A673 (cell line): ENCODE measurements around the gene MYOG. TPM values are rescaled to one million over a fixed set of nuclear protein-coding genes. Genes with fewer than 3 reads are reported as not detected.

ENCODE experiments used
- BruUV-seq: library from RNA; stranded (reverse); fragments of 400-500 nt; replicated peaks from 2 replicates; lab custom pipeline; 2021; lab: Mats Ljungman, UMichigan
- CTCF ChIA-PET: fragments of 300-600 bp; sonication (Branson Sonifier 250); formaldehyde crosslinking; loops from one replicate; lab custom pipeline; 2022; ENCODE audit warnings: antibody characterized with exemption; lab: Charles Lee
- POLR2A ChIA-PET: fragments of 300-600 bp; sonication (Branson Sonifier 250); formaldehyde crosslinking; loops from one replicate; lab custom pipeline; 2022; ENCODE audit warnings: antibody characterized with exemption; ENCODE audit not compliant: low non-redundant PET; lab: Charles Lee
- DNase-seq: peaks from one replicate; pipeline ENCODE4 v3.0.0-alpha.2; 2015; ENCODE audit warnings: low spot score
- H3K27ac ChIP-seq: fragments of 200-600 bp; sonication (generic); 2 replicates; pipeline ENCODE4 v1.5.1; 2016; ENCODE audit warnings: mixed run types, low read depth, mild to moderate bottlenecking, mixed read lengths, antibody characterized with exemption, low read length; ENCODE audit not compliant: poor library complexity, severe bottlenecking
- H3K27me3 ChIP-seq: fragments of 200-600 bp; sonication (generic); replicated peaks from 2 replicates; pipeline ENCODE4 v1.6.1; 2017; ENCODE audit warnings: mixed run types, low read depth, mild to moderate bottlenecking, mixed read lengths, antibody characterized with exemption, low read length; ENCODE audit not compliant: insufficient read depth, poor library complexity
- H3K36me3 ChIP-seq: fragments of 200-600 bp; sonication (generic); 2 replicates; pipeline ENCODE4 v1.6.1; 2016; ENCODE audit warnings: mixed run types, mild to moderate bottlenecking, mixed read lengths, antibody characterized with exemption, low read length; ENCODE audit not compliant: insufficient read depth, poor library complexity, severe bottlenecking
- H3K4me1 ChIP-seq: fragments of 200-600 bp; sonication (generic); 2 replicates; pipeline ENCODE4 v1.6.1; 2017; ENCODE audit warnings: mixed run types, mild to moderate bottlenecking, mixed read lengths, antibody characterized with exemption, low read length; ENCODE audit not compliant: insufficient read depth, poor library complexity, severe bottlenecking
- H3K4me3 ChIP-seq: fragments of 200-600 bp; sonication (generic); 2 replicates; pipeline ENCODE4 v1.5.1; 2016; ENCODE audit warnings: low read depth, mixed run types, mild to moderate bottlenecking, mixed read lengths, low read length; ENCODE audit not compliant: poor library complexity, severe bottlenecking
- H3K9me3 ChIP-seq: fragments of 200-600 bp; sonication (generic); 2 replicates; pipeline ENCODE4 v1.6.1; 2016; ENCODE audit warnings: mixed run types, low read depth, mild to moderate bottlenecking, mixed read lengths, antibody characterized with exemption, low read length; ENCODE audit not compliant: poor library complexity, severe bottlenecking
- EZH2 ChIP-seq: fragments of 200-600 bp; sonication (generic); IDR thresholded peaks from 2 replicates; pipeline ENCODE4 v1.6.1; 2017; ENCODE audit warnings: borderline replicate concordance, low read depth, mild to moderate bottlenecking, mixed read lengths, antibody characterized with exemption, low read length; ENCODE audit not compliant: poor library complexity, severe bottlenecking
- intact Hi-C: fragments of 100-400 bp; cut with micrococcal nuclease; formaldehyde crosslinking; loops from one replicate; pipeline ENCODE4 v1.10.0; 2022; ENCODE audit not compliant: unreplicated experiment
- total RNA-seq: library from RNA; stranded (reverse); gene quantifications from 2 replicates; pipeline ENCODE4 v1.2.3, GENCODE V29; 2021
- TF ChIP-seq, protein P1 (sequence below): fragments of 300-800, 200-600 bp; sonication (generic); conservative IDR thresholded peaks from 2 replicates; pipeline ENCODE4 v1.5.1; 2017; ENCODE audit warnings: low read depth, mild to moderate bottlenecking, antibody characterized with exemption, low read length, moderate library complexity, mixed read lengths

The MYOG gene
- total RNA-seq, 1 experiment from 2014 or later = not detected

DNA sequence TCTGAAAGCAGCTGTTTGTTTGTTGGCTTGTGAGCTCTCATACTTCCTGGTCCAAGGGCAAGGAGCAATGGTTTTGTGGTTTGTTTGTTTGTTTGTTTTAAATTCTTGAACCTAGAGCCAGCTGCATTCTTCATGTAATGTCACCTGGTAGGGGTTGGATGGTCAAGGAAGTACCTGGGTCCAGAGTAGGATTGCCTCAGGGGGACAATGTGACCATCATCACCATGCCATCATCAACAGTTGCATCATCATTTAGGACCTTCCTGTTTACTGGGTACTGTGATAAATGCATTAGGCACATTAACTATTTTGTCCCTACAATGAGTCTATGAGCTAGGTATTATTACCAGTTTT is 14.7 kb upstream of the MYOG start:
- POLR2A ChIA-PET = no interaction called here
- peaks cover 9% of the 10 kb centered on the region for H3K9me3 ChIP-seq
- TF ChIP-seq EZH2 = no peak
- TF ChIP-seq, protein P1, sequence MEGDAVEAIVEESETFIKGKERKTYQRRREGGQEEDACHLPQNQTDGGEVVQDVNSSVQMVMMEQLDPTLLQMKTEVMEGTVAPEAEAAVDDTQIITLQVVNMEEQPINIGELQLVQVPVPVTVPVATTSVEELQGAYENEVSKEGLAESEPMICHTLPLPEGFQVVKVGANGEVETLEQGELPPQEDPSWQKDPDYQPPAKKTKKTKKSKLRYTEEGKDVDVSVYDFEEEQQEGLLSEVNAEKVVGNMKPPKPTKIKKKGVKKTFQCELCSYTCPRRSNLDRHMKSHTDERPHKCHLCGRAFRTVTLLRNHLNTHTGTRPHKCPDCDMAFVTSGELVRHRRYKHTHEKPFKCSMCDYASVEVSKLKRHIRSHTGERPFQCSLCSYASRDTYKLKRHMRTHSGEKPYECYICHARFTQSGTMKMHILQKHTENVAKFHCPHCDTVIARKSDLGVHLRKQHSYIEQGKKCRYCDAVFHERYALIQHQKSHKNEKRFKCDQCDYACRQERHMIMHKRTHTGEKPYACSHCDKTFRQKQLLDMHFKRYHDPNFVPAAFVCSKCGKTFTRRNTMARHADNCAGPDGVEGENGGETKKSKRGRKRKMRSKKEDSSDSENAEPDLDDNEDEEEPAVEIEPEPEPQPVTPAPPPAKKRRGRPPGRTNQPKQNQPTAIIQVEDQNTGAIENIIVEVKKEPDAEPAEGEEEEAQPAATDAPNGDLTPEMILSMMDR = no peak
- intact Hi-C loops = no loop called here
- no peaks in the 10 kb centered on the region for H3K27me3 ChIP-seq
- no peak overlapping the region for H3K4me3 ChIP-seq
- no peak for DNase-seq
- no TSS peak for BruUV-seq
- CTCF ChIA-PET = interaction anchor here (0.6 kb wide), 1 partner anchor 643 kb away, joined by 6 read pairs; no protein-coding TSS in a partner anchor
- no peaks in the 10 kb centered on the region for H3K36me3 ChIP-seq
- H3K4me1 ChIP-seq = no peaks in the 10 kb centered on the region
- H3K27ac ChIP-seq = no peak overlapping the region

DNA sequence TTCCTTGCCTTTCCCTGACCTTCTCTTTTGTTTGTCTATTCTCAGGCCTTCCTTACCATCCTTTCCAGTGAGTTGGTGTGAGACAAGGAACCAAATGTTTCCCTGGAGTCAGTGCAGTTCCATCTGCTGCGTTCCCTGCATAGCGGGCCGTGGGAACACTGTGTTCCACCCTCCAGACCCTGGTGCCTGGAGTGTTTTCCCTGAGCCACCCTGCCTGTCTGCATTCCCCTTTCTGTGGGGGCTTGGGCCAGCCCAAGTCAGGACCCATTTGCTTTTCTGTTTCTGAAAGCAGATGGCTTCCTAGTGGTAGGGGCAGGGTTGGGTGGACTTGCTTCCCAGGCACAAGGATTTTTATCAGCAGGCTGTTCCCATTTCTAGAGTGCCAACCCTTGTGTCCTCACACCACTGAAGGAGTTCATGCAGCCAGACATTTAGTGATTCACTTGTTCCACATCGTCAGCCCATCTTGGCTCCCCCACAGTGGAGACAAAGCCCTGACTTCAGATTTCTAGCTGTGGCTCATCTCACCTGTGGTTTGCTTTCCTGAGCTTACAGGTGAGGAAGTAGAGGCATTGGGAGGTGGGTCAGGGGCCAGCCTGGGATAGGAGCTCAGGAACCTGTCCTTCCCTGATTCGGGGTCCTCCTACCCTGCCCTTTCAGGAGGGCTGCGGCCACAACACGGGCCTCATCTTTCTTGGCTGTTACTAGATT is 14.1 kb upstream of the MYOG start:
- DNase-seq = no peak
- Histone ChIP-seq H3K9me3 (peaks cover 10% of the 10 kb centered on the region), H3K27ac (no peak overlapping the region), H3K4me3 (no peak overlapping the region), H3K27me3 (no peaks in the 10 kb centered on the region), H3K4me1 (no peaks in the 10 kb centered on the region), H3K36me3 (no peaks in the 10 kb centered on the region)
- intact Hi-C loops = no loop called here
- ChIA-PET CTCF (interaction anchor here (0.6 kb wide), 1 partner anchor 643 kb away, joined by 6 read pairs; no protein-coding TSS in a partner anchor), POLR2A (no interaction called here)
- TF ChIP-seq, protein P1 = no peak
- TF ChIP-seq EZH2 = no peak
- BruUV-seq = no TSS peak

DNA sequence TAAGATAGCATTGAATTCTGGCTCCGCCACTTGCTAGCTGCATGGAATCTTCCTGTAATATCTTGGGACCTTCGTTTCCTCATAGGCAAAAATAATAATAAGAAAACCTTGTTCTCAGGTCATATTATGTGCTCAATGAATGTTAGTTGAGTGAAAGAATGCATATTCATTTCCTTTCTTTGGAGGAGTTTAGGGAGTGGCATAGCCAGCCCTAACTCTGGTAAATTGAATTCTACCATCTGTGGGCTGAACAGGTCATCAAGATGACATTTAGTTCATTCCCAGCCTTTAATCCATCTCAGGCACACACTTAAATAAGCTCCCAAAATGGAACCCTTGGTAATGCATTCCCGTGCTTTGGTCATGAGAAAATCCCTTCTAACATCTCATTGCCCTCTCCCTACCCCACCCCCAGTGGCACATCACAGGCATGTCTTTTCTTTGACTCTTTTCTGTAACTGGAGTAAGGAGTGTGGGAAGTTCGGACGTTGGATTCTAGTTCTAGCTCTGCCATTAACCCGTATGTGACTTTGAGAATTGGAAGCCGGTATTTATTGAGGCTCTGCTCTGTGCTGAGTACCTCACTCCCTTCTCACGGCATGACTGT is 13.2 kb upstream of the MYOG start:
- POLR2A ChIA-PET = no interaction called here
- DNase-seq = no peak
- TF ChIP-seq, protein P1 = no peak
- TF ChIP-seq EZH2 = no peak
- CTCF ChIA-PET = no interaction called here
- Histone ChIP-seq H3K27ac (no peak overlapping the region), H3K4me3 (no peak overlapping the region), H3K36me3 (no peaks in the 10 kb centered on the region), H3K4me1 (no peaks in the 10 kb centered on the region), H3K9me3 (peaks cover 14% of the 10 kb centered on the region), H3K27me3 (no peaks in the 10 kb centered on the region)
- intact Hi-C loops = no loop called here
- BruUV-seq = no TSS peak
